Measurements from ENCODE around the gene STRIP1. TPM values are rescaled to one million over a fixed set of nuclear protein-coding genes. Genes with fewer than 3 reads are reported as not detected.

The STRIP1 gene, protein sequence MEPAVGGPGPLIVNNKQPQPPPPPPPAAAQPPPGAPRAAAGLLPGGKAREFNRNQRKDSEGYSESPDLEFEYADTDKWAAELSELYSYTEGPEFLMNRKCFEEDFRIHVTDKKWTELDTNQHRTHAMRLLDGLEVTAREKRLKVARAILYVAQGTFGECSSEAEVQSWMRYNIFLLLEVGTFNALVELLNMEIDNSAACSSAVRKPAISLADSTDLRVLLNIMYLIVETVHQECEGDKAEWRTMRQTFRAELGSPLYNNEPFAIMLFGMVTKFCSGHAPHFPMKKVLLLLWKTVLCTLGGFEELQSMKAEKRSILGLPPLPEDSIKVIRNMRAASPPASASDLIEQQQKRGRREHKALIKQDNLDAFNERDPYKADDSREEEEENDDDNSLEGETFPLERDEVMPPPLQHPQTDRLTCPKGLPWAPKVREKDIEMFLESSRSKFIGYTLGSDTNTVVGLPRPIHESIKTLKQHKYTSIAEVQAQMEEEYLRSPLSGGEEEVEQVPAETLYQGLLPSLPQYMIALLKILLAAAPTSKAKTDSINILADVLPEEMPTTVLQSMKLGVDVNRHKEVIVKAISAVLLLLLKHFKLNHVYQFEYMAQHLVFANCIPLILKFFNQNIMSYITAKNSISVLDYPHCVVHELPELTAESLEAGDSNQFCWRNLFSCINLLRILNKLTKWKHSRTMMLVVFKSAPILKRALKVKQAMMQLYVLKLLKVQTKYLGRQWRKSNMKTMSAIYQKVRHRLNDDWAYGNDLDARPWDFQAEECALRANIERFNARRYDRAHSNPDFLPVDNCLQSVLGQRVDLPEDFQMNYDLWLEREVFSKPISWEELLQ
- 55.6 and 65.8 TPM in 2 replicates for total RNA-seq (2014; rRNA removed; shearing (Covaris generic))

GRCh38 chr1:110034451-110035235 lies at the start of gene STRIP1:
TSS of gene STRIP1 (plus strand) at chr1:110034624. CDS start at chr1:110034638, 14 bp downstream.
- Histone ChIP-seq H3K4me3 (ENCODE audit: insufficient read depth, low read depth, low read length) (peak within 1 kb of the TSS; percentile 96), H3K27me3 (ENCODE audit: control insufficient read depth, insufficient read depth, low read length) (no peaks in the 10 kb centered on the region), H3K36me3 (replicated peaks; ENCODE audit: control insufficient read depth, insufficient read depth, low read length) (peaks cover 18% of the 10 kb centered on the region)
- peak; percentile 94 for DNase-seq

DNA sequence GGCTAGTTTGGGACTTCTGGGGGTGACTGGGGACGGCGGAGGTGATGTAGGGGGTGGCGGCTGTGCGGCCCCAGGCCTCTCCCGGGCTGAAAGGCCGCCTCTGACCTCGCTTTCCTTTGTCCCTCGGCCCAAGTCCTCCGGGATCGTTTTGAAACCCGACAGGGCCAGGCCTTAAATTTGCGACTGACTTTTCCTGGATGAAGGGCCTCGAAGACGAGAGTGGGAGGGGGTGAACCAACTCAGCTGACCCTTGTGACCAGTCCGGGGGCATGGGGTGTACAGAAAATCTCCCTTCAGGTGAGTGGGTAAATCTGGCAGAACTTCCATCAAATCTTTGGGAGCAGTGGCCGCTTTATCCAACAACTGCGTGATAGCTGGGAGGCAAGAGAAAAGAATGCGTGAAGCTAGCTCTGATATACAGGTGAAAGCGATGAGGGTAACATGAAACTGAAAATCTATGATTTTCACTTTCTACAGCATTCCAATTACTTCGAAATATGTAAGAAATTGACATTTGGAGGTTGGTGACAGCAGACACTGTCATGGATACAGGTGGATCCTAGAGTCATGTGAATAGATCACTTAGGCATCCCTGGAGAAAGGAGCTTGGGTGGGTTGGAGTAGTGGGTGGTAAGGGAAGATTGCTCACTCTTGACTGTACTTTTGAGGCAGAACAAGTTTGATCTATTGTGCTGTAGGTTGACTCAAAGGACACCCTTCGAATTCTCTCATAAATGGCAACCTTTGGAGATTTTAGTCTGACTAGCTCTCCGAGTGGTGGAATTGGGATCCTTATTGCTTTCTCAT lies 49.0 kb upstream of the STRIP1 start:
- no peak for DNase-seq
- no peaks in the 10 kb centered on the region for H3K27me3 ChIP-seq (ENCODE audit: control insufficient read depth, insufficient read depth, low read length)
- no peaks in the 10 kb centered on the region for H3K36me3 ChIP-seq (replicated peaks; ENCODE audit: control insufficient read depth, insufficient read depth, low read length)
- peak overlapping the region; percentile 90 for H3K4me3 ChIP-seq (ENCODE audit: insufficient read depth, low read depth, low read length)

- H3K36me3 ChIP-seq (replicated peaks; ENCODE audit: control insufficient read depth, insufficient read depth, low read length) = no peaks in the 10 kb centered on the region
- DNase-seq = no peak
- no peaks in the 10 kb centered on the region for H3K27me3 ChIP-seq (ENCODE audit: control insufficient read depth, insufficient read depth, low read length)
- H3K4me3 ChIP-seq (ENCODE audit: insufficient read depth, low read depth, low read length) = peak overlapping the region; percentile 90
Measured at GRCh38 chr1:109986054-109986444, 48.4 kb upstream of the STRIP1 start.

DNA sequence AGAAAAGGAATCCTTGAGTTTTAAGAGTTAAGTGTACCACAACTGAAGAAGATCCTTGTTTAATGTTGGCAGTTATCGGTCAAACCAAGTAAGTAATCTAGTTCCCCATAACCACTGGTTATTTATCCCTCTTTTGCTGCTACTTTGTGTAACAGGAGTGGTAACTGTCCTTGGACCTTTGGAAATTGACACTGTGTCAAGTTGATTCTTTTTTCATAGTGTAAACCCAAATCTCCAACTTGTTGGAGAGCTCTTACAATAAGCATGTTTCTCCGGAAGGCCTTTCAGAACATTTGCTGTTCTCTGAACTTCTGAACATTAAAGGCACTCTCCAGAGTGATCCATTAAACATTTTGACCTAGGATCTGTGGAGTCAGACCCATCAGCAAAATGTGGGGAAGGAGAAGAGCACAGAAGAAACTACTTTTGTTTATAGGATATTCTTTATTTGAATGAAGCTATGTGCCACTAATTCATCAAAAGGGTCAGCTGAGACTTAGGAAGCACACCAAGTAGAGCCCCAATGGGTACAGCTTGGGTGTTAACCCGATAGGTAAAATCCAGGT lies 46.0 kb upstream of the STRIP1 start:
- no peaks in the 10 kb centered on the region for H3K27me3 ChIP-seq (ENCODE audit: control insufficient read depth, insufficient read depth, low read length)
- no peak for DNase-seq
- H3K4me3 ChIP-seq (ENCODE audit: insufficient read depth, low read depth, low read length) = no peak overlapping the region
- H3K36me3 ChIP-seq (replicated peaks; ENCODE audit: control insufficient read depth, insufficient read depth, low read length) = no peaks in the 10 kb centered on the region

- no peak overlapping the region for H3K4me3 ChIP-seq (ENCODE audit: insufficient read depth, low read depth, low read length)
- DNase-seq = no peak
- no peaks in the 10 kb centered on the region for H3K27me3 ChIP-seq (ENCODE audit: control insufficient read depth, insufficient read depth, low read length)
- no peaks in the 10 kb centered on the region for H3K36me3 ChIP-seq (replicated peaks; ENCODE audit: control insufficient read depth, insufficient read depth, low read length)
Measured at GRCh38 chr1:109989506-109990301, 44.7 kb upstream of the STRIP1 start.

DNA sequence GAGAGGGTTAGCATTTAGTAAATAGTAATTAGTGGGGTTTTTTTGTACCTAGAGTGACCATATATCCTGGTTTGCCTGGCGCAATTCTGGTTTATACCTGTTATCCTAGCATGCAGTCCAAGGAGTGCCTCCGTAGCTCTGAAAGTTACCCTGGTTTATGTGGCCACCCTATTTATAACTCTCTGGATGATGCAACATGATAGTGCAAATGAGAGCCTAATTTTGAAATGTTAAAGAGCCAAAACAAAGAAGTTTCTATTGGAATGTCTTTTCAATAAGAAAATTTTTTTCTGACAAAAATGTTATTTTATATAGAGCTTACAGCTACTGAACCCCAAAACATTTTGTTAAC lies 44.1 kb upstream of the STRIP1 start:
- DNase-seq = no peak
- Histone ChIP-seq H3K27me3 (ENCODE audit: control insufficient read depth, insufficient read depth, low read length) (no peaks in the 10 kb centered on the region), H3K36me3 (replicated peaks; ENCODE audit: control insufficient read depth, insufficient read depth, low read length) (no peaks in the 10 kb centered on the region), H3K4me3 (ENCODE audit: insufficient read depth, low read depth, low read length) (no peak overlapping the region)

GRCh38 chr1:109991400-109991925 lies 43.0 kb upstream of the STRIP1 start:
- Histone ChIP-seq H3K27me3 (ENCODE audit: control insufficient read depth, insufficient read depth, low read length) (no peaks in the 10 kb centered on the region), H3K36me3 (replicated peaks; ENCODE audit: control insufficient read depth, insufficient read depth, low read length) (no peaks in the 10 kb centered on the region), H3K4me3 (ENCODE audit: insufficient read depth, low read depth, low read length) (no peak overlapping the region)
- no peak for DNase-seq

- H3K4me3 ChIP-seq (ENCODE audit: insufficient read depth, low read depth, low read length) = no peak overlapping the region
- no peaks in the 10 kb centered on the region for H3K27me3 ChIP-seq (ENCODE audit: control insufficient read depth, insufficient read depth, low read length)
- no peaks in the 10 kb centered on the region for H3K36me3 ChIP-seq (replicated peaks; ENCODE audit: control insufficient read depth, insufficient read depth, low read length)
- no peak for DNase-seq
Measured at GRCh38 chr1:109993885-109994284, 40.5 kb upstream of the STRIP1 start.

DNA sequence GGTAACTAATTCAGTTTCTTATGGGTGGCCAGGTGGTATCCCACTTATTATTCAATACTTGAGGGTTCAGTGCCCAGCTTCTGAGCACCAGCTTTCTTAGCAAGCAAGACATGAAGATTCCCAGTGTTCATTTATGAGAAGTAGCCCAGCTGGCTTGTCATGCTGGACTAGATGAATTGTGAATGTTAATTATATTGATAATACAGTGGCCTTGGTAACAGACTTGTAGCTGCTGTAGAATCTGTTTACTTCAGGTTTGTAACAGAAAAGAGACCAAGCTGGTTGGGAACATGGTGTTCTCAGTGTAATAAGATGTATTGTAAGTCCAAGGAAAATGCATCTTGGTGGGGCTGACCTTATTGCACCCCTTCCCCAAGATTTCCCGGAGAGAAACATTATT lies 39.8 kb upstream of the STRIP1 start:
- Histone ChIP-seq H3K27me3 (ENCODE audit: control insufficient read depth, insufficient read depth, low read length) (no peaks in the 10 kb centered on the region), H3K4me3 (ENCODE audit: insufficient read depth, low read depth, low read length) (no peak overlapping the region), H3K36me3 (replicated peaks; ENCODE audit: control insufficient read depth, insufficient read depth, low read length) (no peaks in the 10 kb centered on the region)
- DNase-seq = no peak

GRCh38 chr1:109995536-109995935 lies 38.9 kb upstream of the STRIP1 start:
- Histone ChIP-seq H3K4me3 (ENCODE audit: insufficient read depth, low read depth, low read length) (no peak overlapping the region), H3K36me3 (replicated peaks; ENCODE audit: control insufficient read depth, insufficient read depth, low read length) (no peaks in the 10 kb centered on the region), H3K27me3 (ENCODE audit: control insufficient read depth, insufficient read depth, low read length) (no peaks in the 10 kb centered on the region)
- DNase-seq = no peak

- Histone ChIP-seq H3K27me3 (ENCODE audit: control insufficient read depth, insufficient read depth, low read length) (no peaks in the 10 kb centered on the region), H3K36me3 (replicated peaks; ENCODE audit: control insufficient read depth, insufficient read depth, low read length) (no peaks in the 10 kb centered on the region), H3K4me3 (ENCODE audit: insufficient read depth, low read depth, low read length) (no peak overlapping the region)
- no peak for DNase-seq
Measured at GRCh38 chr1:109996476-109996875, 37.9 kb upstream of the STRIP1 start.

DNA sequence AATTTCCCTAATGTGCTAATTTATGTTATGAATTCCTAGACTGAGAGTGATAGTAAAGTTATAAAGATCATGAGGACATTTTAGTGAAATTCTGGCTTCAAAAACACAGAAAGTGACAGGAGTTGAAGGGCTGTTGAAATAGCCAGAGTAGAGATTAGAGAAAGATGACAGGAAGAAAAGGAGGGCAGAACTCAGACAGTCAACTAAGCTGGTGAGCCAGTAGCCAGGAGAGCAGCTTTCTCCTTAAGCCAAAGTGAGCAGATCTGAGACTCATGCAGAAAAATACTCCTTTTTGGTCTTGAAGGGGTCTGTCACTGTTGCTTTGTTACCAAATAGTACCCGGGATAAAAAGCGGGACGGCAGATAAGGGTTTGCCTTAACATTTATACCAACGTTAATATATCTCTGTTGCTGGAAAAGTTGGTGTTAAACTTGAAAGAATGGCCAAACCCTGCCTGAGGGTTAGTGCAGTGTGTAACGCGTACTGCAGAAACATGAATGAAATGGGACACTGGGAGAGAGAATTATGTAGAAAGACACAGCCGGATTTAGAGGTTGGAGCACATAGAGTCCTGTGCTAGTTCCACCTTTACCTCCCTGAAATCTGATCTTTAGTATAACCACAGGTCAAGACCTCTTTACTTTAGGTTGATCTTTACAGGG lies 37.1 kb upstream of the STRIP1 start:
- Histone ChIP-seq H3K4me3 (ENCODE audit: insufficient read depth, low read depth, low read length) (no peak overlapping the region), H3K27me3 (ENCODE audit: control insufficient read depth, insufficient read depth, low read length) (no peaks in the 10 kb centered on the region), H3K36me3 (replicated peaks; ENCODE audit: control insufficient read depth, insufficient read depth, low read length) (no peaks in the 10 kb centered on the region)
- DNase-seq = no peak
